Measurements from ENCODE around the gene SH3RF1.
"Not testable (repeated sequence)": the region's sequence is repeated elsewhere in the genome, so short reads cannot be mapped to it uniquely, and the experiment has no call there.

The SH3RF1 gene

DNA sequence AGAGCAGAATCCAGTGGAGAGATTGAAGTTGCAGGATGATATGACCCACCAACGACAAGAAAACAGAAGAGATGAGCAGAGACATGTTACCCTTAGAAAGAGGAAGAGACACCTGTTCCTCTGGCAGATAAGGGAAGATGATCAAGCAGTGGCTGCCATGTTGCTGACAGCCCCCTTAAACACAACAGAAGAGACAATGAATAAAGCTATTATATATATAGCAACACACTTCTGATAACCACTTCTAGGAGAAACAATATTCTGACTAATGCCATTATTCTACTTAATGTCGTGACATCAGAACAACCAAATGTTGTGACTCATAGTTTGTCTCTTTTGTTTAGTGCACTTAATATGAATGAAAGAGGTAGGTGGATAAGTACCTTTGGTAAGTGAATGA, 44.9 kb downstream of the SH3RF1 start:
- no peak for DNase-seq (ENCODE audit: low read depth)

DNA sequence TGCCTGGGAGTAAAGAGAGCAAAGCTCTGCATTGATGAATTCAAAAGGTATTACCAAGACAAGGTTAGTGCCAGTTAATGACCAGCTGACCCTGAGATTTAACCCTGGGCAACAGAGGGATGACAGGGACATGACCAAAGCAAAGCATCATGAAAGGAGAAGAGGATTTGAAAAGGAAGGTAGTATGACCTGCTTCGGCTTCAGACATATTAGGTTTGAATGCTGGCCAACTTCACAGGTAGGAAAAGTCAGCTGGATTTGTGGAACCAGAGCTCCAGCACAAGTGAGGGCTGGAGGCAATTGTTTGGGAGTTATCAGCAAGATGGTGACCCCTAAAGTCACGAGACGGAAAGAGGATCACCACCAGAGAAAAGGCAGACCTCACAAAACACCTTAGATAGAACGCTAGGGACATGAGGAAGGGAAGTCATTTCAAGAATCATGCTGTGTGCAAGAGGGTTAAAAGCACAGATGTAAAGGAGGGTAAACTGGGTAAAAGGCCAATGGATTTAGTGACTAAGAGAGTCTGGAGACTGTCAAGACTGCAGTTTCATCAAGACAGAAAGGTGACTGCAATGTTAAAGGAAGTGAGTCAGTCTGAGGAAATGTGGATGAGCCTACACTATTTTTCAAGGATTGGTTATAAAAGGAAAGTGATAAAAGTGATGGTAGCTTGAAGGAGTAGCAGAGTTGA, 45.6 kb downstream of the SH3RF1 start:
- DNase-seq (ENCODE audit: low read depth), result no peak

DNA sequence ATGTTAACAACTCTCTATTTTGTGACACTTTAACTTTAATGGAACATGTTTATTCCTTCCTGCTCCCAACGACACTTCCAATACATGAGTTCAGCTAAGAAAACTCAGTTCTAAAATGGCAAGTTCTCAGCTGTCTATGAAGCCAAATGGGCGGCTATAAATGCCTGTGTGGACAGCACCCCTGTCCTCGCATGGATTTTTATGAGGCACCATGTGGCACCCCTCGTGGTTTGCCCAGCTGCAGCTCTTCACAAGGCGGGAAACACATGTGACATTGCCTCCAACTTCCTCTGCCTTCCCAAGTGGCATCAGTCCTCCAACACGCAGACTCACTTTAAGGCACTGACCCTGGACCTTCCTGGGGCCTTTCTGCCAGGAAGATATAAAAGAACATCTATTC, 48.0 kb downstream of the SH3RF1 start:
- no peak for DNase-seq (ENCODE audit: low read depth)

DNA sequence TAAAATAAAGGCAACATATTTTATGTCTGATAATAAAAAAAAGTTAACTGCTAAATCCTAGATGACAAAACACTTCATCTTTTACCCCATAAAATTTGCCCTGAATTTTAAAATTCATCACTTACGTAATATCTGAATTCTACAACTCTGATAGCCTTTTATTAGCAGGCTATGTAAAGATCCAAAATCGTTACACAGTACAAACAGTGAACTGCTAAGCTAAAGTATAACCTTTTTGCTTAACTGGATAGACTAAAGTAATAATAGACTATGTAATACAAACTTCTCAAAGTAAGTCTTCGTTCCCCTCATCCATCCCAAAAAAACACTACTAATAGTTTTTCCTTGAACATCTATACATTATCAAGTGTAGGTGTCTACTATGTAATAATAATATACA, 49.1 kb downstream of the SH3RF1 start:
- DNase-seq (ENCODE audit: low read depth), result no peak

DNA sequence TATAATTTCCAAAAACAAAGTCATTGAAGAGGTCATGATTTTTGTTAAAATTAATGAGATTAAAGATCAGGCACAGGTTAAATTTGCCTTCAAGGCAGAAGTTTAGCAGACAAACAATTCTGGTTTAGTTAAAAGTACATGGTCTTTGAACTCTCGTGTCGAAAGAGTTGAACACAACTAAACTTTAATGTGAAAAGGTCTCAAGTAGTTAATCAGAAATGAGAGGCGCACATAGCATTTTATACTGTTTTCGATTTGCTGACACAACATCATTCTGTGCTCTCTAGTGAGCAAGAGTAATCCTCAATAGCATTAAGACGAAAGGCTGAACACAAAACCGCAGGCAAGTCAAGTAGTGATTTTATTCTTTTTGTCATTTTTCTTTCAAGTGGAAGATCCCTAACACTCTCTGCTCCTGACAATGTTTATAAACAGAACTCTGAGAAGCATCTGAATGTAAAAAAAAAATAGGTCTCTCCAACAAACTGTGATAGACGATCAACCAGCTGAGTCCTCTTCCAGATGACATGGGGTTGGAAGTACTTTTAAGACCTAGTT, 49.8 kb downstream of the SH3RF1 start:
- no peak for DNase-seq (ENCODE audit: low read depth)

DNA sequence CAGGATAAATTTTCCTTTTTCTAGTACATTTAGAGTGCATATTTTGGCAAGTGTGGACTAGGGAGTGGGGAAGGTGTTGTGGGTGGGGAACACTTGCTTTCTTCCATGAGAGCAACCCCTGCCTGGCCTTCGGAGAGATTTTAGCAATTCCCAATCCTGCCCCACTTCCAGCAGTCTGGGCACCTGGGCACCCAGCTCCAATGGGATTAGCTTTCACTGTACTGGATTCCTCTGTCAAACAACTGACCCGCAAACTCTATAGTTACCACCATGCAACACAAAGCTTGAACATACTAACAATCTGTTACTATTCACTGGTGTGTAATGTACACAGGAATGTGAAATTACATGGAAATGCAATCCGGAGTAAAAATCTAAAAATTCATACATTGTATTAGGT, 50.3 kb downstream of the SH3RF1 start:
- no peak for DNase-seq (ENCODE audit: low read depth)

DNA sequence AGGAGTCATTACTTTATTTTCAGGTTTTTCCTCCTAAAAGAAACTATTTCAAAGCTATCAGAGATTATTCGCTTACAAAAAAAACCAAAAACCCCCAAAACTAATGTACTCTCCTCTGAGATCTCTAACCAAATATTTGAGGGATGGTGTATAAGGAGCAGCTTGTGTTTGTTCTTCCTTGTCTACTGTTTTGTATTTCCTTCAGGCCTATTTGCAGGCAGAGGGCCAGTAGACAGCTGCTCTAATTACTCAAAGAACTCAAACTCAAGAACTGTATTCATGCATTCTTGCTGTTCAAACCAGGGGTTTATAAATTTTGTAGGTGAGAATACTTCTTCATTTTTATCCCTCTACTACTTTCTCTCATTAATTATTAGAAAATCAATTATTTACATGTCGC, 51.3 kb downstream of the SH3RF1 start:
- no peak for DNase-seq (ENCODE audit: low read depth)

DNA sequence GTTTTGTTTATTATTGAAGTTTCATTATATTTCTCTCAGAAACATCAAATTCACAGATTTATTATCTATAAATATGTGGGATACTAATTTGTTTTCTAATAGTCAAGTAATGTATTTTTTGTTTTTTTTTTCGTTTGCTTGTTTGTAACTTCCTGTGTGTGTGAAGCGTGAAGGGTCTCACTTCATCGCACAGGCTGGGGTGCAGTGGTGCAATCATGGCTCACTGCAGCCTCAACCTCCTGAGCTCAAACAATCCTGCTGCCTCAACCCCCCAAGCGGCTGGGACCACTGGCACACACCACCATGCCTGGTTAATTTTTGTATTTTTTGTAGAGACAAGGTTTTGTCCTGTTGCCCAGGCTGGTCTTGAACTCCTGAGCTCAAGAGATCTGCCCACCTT, 55.1 kb downstream of the SH3RF1 start:
- no peak for DNase-seq (ENCODE audit: low read depth)

DNA sequence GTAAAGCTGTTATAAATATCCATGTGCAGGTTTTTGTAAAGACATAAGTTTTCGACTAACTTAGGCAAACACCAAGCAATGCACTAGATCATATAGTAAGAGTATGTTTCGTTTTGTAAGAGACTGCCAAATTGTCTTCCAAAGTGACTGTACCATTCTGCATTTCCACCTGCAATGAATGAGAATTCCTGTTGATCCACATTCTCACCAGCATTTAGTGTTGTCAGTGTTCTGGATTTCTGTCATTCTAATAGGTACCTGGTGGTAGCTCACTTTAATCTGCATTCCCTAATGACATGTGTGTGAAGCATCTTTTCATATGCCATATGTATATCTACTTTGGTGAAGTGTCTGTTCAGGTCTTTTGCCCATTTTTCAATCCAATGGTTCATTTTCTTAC, 57.8 kb downstream of the SH3RF1 start:
- no peak for DNase-seq (ENCODE audit: low read depth)

DNA sequence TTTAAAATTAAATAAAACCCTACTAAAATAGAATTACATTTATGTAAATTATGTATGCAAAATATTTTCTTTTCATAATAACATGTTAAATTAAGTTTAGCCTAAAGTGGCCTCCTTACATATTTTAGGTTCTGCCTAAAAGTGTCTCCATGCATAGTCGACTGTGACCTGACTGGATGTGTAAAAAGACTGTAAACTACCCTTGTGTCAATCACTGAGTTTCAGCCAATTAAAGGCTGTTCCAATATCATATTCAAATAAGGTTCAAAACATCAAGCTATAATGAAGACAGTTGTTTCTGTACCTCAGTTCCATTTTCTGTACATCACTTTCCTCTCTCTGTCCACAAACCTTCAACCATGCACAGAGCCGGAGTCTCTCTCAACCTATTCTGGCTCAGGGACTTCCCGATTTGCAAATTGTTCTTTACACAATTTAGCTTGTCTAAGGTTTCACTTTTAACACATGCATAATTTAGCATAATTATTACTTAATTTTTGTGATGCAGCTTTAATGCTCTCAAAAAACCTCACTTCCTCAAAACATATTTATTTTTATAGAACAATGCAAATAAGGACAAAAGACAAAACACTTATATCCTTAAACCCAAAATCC, 60.1 kb downstream of the SH3RF1 start:
- no peak for DNase-seq (ENCODE audit: low read depth)

DNA sequence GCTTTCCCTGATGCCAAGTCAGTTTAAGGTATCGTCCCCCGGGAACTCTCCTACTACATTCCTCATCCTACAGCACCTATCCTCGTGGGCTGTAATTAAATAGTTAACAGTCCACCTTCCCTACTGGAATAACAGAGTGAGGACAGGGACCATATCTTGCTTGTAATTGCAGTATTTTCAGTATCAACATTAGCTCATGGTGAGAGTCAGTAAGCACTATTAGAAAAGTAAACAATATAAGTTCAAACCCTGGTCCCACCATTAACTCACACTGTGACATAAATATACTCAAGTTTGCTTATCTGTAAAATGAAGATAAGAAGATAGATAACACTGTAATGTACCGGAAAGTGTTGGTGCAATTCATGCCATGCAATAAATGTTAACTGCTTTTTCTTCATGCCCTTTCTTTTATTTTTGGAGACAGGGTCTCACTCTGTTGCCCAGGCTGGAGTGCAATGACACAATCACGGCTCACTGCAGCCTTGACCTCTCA, 61.3 kb downstream of the SH3RF1 start:
- DNase-seq (ENCODE audit: low read depth), result no peak

DNA sequence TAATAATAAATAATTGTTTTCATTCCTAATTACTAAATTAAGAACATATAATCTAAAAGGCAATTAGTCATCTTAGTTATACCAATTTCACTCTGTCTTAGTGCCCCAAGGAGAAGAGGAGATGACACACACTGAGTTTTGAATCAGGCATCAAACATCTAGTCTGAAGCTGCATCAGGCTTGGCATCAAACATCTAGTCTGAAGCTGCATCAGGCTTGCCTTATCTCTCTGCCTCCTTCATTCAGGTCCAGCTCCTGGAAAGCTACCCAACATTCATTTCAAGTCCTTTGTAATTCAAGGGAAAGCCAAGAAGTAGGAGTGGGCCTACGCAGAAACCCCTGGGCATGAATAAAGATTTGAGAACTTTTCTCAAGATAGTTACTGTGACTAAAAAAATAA, 62.2 kb downstream of the SH3RF1 start:
- no peak for DNase-seq (ENCODE audit: low read depth)

DNA sequence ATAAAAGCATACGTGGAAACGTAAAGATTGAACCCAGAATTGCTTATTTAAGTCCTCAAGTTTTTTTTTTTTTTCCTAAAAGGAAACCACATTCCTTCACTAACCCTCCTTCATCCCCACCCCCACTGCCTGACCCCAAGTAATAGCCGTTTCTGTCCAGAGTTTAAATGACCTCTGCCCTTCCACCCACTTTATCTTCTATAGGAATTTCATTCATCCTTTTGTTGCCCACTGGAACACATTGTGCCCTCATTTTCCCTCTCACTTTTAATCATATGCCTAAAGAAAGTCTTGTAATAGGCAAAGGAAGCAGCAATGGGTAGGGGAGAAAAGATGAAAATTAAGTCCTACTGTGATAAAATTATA, 62.7 kb downstream of the SH3RF1 start:
- DNase-seq (ENCODE audit: low read depth), result no peak

DNA sequence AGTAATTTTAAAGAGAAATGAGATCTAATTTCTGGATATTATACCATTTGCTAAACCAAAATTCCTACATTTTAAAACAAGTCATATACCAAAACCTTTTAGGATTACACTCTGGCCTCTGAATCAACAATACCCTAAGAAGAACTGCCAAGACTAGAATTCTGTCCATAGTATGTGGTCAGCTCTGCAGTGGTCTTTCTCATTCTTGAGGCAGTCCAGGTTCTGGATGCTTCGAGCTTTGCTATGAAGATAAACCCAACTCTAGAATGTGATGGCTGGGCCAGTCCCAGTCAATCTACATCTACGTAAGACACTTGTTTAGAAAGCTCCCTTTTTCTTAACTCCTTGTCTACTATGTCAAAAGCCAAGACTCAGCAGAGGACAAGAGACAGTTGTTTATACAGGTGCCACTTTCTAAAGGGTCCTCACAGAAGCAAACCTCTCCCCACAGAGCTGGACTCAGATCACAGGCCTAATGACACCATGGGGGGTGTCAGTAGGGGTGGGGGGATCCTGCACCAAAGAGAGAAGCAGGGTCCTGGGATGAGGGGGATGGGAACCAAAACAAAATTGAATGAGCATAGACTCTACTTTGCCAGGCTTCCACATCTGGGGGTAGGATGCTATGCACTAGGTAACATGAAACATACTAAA, 63.2 kb downstream of the SH3RF1 start:
- DNase-seq (ENCODE audit: low read depth), result no peak

DNA sequence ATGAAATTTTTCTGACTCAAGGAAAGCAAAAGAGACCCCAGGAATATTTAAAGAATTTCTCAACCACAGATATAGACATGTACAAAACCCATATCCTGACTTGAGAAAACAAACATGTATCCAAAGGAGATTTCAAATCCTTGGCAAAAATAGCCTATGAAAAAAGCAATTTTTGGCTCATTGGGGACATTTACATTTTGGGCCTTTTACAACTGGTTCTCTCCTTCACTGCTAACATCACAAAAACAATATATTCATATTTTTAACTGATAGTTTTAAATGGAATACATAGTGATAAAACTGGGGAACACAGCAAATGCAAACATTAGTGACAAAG, 65.0 kb downstream of the SH3RF1 start:
- DNase-seq (ENCODE audit: low read depth), result no peak

DNA sequence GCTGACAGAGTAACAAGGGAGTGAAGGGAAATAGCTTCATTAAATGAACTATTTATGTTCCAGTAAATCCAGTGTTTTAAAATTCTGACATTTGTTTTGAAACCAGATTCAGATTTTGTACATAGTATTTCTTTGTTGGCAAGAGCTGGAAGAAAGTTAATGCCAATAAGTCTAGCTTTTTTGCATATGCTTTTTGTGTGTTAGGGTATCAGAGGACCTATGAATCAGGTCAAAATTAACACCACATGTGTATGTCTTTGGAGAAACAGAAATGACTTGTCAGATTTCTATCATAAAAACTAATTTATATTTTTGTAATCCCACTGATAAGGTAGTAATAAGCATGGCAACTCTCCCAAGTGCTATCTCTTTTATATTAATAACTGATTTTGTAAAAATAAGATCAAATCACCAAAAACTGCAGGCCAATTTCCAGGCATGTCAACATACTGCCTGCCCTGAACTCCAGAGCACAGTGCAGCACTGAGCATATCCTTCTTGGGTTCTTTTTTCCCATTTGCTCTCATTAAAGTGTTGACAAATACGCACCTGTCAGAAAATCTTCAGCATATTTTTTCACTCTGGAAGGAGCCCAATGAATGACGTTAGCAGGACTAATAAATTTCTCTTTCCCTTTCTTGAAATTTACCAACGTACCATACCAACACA, 65.5 kb downstream of the SH3RF1 start:
- no peak for DNase-seq (ENCODE audit: low read depth)

DNA sequence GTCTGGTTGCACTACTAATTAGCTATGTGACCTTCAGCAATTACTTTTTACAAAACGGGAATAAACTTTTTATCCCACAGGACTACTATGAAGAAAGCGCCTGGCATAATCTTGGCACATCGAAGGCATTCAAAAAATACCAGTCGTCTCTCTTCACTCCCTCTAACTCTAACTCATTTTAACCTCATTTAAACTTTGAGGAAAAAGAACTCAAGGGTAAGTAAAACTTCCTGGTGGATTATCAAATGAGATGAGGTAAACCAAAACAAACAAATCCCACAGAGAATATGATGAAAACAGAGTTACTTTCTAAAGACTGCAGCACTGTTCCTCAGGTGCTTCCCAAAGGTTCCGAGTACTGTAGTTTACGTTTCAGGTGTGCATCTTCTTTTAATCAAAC, 66.9 kb downstream of the SH3RF1 start:
- no peak for DNase-seq (ENCODE audit: low read depth)

DNA sequence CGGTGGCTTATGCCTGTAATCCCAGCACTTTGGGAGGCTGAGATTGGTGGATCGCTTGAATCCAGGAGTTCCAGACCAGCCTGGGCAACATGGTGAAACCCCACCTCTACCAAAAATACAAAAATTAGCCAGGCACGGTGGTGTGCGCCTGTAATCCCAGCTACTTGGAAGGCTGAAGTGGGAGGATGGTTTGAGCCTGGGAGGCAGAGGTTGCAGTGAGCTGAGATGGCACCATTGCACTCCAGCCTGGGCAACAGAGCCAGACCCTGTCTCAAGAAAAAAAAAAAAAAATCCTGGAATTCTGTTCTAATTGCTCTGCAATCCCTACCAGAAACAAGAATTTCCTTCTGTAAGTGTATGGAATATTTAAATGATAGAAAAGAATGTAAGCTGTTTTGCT, 67.5 kb downstream of the SH3RF1 start:
- not testable (repeated sequence) for DNase-seq (ENCODE audit: low read depth)

DNA sequence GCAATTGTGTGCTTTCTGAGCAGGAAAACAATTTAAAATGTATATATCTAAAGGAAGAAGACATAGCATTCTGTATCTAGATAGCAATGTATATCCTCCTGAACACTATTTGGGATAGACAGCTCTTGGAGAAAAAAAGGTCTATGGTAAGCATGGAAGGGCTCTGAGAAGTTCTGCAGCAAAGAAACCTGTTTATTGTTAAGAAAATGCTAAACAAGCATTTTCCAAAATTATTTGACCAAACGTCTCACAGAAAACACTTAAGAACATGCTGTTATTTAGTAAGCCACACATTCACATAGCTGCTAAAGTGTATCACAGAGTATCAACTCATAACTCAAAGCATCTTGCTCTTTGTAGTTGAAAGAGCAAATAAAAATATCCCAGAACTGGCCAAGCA, 67.9 kb downstream of the SH3RF1 start:
- no peak for DNase-seq (ENCODE audit: low read depth)

DNA sequence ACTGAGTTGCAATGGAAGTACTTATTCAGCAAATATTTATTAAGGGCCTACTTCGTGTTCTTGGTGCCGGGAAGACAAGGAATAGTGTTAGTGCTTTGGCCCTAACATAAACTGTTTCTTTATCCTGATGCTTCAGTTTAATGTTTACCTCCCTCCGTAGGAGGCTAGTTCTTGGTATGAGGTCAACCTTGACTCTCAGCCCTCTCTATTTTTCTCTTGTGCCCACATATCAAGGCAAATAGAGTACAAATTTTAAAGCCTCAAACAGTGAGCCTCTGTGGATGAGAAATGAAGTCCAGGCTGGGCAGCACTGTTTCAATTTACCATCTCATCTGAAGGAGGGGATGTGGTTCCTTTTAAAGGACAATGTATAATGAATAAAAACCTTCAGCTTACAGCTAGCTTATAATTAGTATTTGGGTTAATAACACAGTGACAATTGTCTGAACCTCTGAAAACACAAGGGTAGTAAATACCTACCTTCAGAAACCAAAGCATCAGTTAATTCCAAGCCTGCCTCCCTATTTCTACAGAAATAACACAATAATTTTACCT, 68.5 kb downstream of the SH3RF1 start:
- no peak for DNase-seq (ENCODE audit: low read depth)

DNA sequence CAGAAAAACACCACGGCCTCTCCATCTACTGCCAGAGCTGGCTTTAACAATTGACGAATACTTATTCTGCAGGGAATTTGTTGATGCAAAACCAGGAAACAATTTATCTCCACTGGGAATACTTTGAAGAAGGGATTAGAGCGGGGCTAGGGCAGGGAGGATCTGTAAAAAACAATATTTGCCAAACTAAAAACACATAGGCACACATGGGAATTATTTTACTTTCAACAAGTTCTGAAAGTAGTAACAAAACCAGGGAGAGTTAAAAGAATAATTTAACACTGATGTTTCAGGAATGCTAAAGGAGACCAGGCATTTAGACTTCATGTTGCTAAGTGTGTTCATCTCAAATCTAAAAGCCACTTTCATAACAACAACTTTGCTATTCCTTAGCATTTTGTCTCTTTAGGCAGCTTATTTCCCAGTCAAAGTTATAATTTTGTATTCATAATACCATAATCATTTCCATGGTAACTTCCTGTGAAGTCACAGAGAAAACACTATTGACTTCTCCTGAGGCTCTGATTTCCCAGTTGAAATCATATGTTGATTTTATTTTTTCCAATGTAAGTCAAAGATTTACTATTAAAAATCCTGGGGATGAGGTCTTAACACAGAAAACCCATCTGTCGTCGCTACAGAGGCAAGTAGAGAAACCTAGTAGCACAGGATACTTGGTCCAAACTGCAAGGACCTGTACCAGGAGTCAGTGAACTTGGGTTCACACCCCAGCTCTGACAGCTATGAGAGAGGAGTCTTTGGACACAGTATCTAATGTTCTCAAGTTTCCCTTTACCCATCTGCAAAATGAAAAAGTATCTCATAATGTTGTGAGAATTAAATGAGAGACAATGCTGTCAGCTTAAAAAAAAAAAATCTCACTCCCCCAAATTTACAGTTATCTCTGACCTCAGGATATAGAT, 69.3 kb downstream of the SH3RF1 start:
- no peak for DNase-seq (ENCODE audit: low read depth)

Data from activated gamma-delta T cell treated with anti-CD3 and anti-CD28 coated beads, Interleukin-2, amount 50 U/mL, for 16 hours (primary cell).